ENCODE results near the gene SNURF.
"Not testable (repeated sequence)": the region's sequence is repeated elsewhere in the genome, so short reads cannot be mapped to it uniquely, and the experiment has no call there.

SNURF gene

GRCh38 chr15:24954783-24955530, at the start of gene SNURF, which contains the start of gene SNRPN:
TSS of gene SNURF (plus strand) at chr15:24954987. CDS start at chr15:24955049, 62 bp downstream.
TSS of gene SNRPN (plus strand) at chr15:24954987. CDS start at chr15:24974454, 19,467 bp downstream.
- peak; percentile 62 for DNase-seq

GRCh38 chr15:24916305-24917009, 38.3 kb upstream of the SNURF start:
- DNase-seq: no peak

- DNase-seq: no peak
Measured at GRCh38 chr15:24917431-24917830, 37.4 kb upstream of the SNURF start.

- no peak for DNase-seq
Measured at GRCh38 chr15:24919446-24919845, 35.3 kb upstream of the SNURF start.

- DNase-seq: not testable (repeated sequence)
Measured at GRCh38 chr15:24922781-24923180, 32.0 kb upstream of the SNURF start.

GRCh38 chr15:24924153-24924552, 30.6 kb upstream of the SNURF start:
- no peak for DNase-seq

GRCh38 chr15:24924621-24925020, 30.2 kb upstream of the SNURF start:
- DNase-seq: no peak

GRCh38 chr15:24931874-24932732, 22.7 kb upstream of the SNURF start:
- DNase-seq: not testable (repeated sequence)

- DNase-seq: no peak
Measured at GRCh38 chr15:24933716-24934115, 21.1 kb upstream of the SNURF start.

GRCh38 chr15:24938224-24938623, 16.6 kb upstream of the SNURF start:
- DNase-seq: not testable (repeated sequence)

- DNase-seq: no peak
Measured at GRCh38 chr15:24940236-24940635, 14.6 kb upstream of the SNURF start.

GRCh38 chr15:24943361-24943760, 11.4 kb upstream of the SNURF start:
- DNase-seq: no peak

- no peak for DNase-seq
Measured at GRCh38 chr15:24944954-24945353, 9.8 kb upstream of the SNURF start.

GRCh38 chr15:24945711-24946110, 9.1 kb upstream of the SNURF start:
- DNase-seq: no peak

GRCh38 chr15:24948495-24948894, 6.3 kb upstream of the SNURF start:
- no peak for DNase-seq

GRCh38 chr15:24955531-24955921, 739 bp downstream of the SNURF start:
- DNase-seq: no peak

GRCh38 chr15:24956111-24956838, 1.5 kb downstream of the SNURF start:
- DNase-seq: peak; percentile 80

- DNase-seq: no peak
Measured at GRCh38 chr15:24957691-24958090, 2.9 kb downstream of the SNURF start.

GRCh38 chr15:24961967-24962366, 7.2 kb downstream of the SNURF start:
- no peak for DNase-seq

GRCh38 chr15:24962880-24963279, 8.1 kb downstream of the SNURF start:
- no peak for DNase-seq

- no peak for DNase-seq
Measured at GRCh38 chr15:24966364-24967103, 11.7 kb downstream of the SNURF start.

GRCh38 chr15:24971052-24971451, 16.3 kb downstream of the SNURF start:
- DNase-seq: no peak

Measured in midbrain (tissue), 1 donor.